Hematopoietic multipotent progenitor cell treated with erythropoietin and hydrocortisone succinate and interleukin-3 and kit ligand, for 4 days (in vitro differentiated cells): ENCODE data around the gene KRTAP6-3.

Experiments
- DNase-seq: peaks from one replicate; pipeline ENCODE4 v3.0.0-alpha.2; 2015

KRTAP6-3 gene, protein sequence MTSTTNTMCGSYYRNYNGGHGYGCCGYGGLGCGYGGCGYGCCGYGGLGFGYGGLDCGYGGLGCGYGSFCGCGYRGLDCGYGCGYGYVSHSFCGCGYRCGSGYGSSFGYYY

DNA sequence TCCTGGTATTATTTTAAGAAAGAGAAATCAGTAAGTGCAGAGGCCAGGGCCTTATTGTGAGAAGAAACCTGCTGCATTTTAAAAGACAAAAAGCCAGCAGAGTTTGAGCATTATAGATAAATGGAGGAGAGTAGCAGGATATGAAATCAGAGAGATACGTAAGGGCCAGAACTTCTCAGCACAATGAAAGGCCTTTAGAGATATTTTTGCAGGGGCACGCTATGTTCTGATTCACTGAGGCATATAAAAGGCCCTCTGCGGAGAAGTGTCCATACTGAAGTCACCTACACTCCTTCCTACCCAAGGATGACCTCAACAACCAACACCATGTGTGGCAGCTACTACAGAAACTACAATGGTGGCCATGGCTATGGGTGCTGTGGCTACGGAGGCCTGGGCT lies at the start of gene KRTAP6-3:
KRTAP6-3 (plus strand) TSS at position 301 of the 400 bp plus-strand sequence; CDS start at position 307, 6 bp downstream.
- no peak for DNase-seq

DNA sequence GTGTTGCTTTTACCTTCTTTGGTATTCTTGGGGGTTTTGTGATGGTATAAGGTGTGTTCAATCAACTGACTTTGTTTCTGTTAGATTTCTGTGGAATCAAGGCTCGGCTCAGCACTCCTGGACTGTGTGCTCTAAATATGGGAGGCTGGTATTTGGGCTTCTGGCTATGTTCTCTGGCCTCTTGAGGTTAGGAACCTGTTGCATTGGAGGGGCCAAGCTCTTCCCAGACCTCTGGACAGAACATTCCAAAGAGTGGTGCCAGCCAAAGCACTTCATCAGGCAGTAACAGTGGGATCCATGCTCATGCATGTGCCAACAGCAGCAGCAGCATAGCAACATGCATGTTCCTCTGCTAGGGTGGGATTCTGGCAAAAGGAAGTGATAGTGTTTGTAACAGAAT lies 39.5 kb upstream of the KRTAP6-3 start:
- no peak for DNase-seq

- no peak for DNase-seq
Observed at GRCh38 chr21:30555095-30555494, 37.1 kb upstream of the KRTAP6-3 start.

- DNase-seq, result no peak
Observed at GRCh38 chr21:30561264-30561895, 30.9 kb upstream of the KRTAP6-3 start, which contains the start of gene KRTAP19-7. Gene KRTAP19-7 (minus strand): TSS chr21:30561314. CDS start chr21:30561289, 25 bp downstream.

DNA sequence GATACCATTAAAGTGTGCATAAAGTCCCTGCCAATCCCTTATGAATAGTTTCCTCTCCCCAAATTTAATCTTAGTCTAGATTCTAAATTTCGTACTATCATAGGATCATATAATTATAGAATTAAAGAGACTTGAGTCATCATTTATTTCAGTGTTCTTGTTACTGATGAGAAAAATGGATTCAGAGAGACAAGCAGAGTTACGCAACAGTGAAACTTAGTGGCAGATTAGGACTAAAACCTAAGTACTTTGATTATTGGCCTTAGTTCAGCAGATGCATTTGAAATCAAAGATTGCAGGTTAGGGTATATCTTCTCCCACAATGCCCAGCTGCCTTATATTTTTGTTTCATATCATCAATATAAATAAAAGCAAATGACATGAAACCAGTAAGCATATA lies 30.3 kb upstream of the KRTAP6-3 start:
- DNase-seq, result no peak

GRCh38 chr21:30563072-30563471 lies 29.2 kb upstream of the KRTAP6-3 start:
- DNase-seq, result no peak

DNA sequence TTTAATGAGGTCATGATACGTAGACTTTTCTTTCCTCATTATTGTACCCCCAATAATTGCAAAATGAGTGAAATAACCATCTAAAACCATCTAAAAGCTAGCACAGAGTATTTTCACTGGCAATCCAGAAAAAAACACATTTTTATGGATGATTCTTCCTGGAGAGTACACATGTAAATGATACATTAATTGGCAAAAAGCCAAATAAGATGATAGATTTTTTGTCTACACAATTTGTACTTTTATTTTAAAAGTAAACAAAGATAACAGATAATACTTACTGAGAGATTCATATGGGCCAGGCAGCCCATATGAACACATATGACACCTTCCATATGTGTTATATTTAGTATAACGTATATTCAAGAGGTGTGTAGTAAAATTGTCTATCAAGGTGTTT lies 28.6 kb upstream of the KRTAP6-3 start:
- DNase-seq, result no peak

DNA sequence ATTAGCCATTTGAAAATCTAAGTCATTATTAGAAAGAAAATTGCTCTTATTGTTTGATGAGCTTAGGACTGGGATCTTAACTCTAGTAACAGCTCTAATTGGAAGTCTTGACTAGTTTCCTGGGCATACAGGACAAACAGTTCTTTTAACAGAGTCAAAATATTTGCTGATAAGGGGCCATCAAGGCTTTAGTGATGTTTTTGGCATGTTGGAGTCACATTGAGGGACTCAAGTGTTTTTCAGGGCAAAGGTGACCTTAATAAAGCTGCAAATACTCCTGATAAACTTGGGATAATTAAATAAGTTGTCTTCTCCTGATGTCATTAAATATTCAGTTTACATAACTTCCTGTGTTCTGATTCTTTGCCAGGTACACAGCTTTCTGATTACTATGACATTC lies 24.6 kb upstream of the KRTAP6-3 start:
- no peak for DNase-seq

DNA sequence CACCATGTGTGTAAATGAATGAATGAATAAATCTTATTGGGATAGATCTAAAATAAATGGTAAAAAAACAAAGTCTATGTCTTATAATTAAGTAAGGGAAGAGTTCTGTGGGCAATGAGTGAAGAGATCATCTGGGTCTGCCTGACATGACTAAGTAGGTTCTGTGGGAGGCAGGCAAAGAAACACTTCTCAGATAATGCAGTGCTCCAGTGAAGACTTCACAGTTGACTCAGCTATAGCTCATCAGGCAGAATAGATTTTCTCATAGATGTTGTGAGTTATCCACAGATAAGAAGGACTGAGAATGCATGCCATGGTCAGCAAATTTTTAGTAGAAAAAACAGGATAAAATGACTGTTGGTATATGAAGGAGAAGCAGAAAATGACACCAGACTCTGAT lies 14.5 kb upstream of the KRTAP6-3 start:
- DNase-seq, result no peak

DNA sequence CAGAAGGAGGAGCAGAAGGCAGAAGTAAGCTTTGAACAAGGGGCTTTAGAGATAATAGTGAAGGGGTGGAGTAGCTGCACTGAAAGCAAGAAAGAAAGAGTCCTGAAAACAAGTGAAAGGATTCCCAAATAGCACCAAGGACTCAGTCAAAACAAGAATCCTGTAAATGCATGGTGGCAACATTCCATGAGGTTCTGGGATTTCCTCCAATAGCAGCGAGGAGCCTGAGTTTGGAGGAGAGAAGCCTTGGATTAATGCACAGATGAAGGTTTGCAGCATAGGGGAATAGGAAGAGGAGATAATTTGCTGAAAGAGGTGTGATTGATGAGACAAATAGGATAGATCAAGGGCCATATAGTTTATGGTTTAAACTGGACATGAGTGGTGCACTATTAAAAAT lies 12.9 kb upstream of the KRTAP6-3 start:
- no peak for DNase-seq

- no peak for DNase-seq
Observed at GRCh38 chr21:30580132-30580531, 12.1 kb upstream of the KRTAP6-3 start.

- no peak for DNase-seq
Observed at GRCh38 chr21:30582870-30583269, 9.4 kb upstream of the KRTAP6-3 start.

DNA sequence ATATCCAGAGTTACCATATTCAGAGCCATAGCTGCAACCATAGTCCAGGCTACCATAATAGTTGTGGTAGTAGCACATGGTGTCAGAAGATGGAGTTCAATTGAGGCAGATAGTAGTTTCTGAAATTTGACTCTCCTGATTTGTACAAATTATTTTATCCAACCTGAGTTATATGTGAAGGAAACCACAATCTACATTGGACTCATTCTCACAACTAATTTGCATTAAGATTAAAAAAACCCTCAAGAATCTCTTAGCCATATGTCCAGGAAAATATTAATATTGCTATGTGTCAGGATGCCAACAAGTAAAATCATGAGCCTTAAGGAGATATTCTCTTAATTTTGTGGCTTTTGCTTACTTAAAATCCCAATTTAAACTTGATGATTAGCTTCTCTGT lies 1.9 kb upstream of the KRTAP6-3 start, which contains the start of gene KRTAP22-2:
KRTAP22-2 (minus strand) TSS at position 101 of the 400 bp plus-strand sequence.
- DNase-seq, result no peak

GRCh38 chr21:30598802-30599201 lies 6.6 kb downstream of the KRTAP6-3 start, which contains the start of gene KRTAP6-2:
Gene KRTAP6-2 (minus strand): TSS chr21:30598902. CDS start chr21:30598874, 28 bp downstream.
- DNase-seq, result no peak

- DNase-seq, result no peak
Observed at GRCh38 chr21:30600787-30601186, 8.5 kb downstream of the KRTAP6-3 start, which contains the start of gene KRTAP22-1. Gene KRTAP22-1 (plus strand): TSS chr21:30601087.

- no peak for DNase-seq
Observed at GRCh38 chr21:30605968-30606367, 13.7 kb downstream of the KRTAP6-3 start.

- DNase-seq, result no peak
Observed at GRCh38 chr21:30612132-30612531, 19.9 kb downstream of the KRTAP6-3 start.

DNA sequence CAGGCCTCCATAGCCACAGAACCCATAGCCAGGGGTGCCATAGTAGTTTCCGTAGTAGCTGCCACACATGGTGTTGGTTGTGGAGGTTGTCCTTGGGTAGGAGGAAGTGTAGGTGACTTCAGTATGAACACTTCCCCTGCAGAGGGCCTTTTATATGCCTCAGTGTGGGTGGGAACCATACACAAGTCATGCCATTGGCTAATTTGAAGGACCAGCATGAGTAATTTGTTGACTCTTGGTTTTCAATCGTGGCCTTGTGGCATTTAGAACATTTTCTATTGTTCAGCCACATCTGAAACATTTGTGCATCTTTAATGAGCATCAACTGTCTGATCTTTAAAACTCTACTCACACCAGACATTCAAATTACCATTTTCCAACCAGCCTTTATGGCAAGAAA lies 21.6 kb downstream of the KRTAP6-3 start, which contains the start of gene KRTAP6-1:
KRTAP6-1 (minus strand) TSS at position 95 of the 400 bp plus-strand sequence; CDS start at position 69, 26 bp downstream.
- DNase-seq, result no peak

DNA sequence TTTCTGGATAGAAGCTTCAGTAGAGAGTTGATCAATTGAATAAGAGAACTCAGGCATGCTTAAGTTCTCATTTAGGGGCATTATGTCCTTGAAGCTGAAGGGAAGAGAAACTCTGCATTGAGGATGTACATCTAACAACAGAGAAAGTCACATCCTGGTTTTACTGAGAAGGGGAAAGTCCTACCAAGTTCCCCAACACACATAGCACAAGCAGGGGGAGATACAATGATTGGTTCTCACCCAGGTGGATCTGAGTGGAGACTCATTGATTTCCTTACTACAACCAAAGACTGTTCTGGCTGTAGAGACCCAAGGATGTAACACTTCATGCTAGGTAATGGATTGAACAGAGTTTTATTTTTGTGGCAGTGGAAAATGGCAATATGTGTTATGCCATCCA lies 23.0 kb downstream of the KRTAP6-3 start:
- no peak for DNase-seq

- DNase-seq, result no peak
Observed at GRCh38 chr21:30616125-30616524, 23.9 kb downstream of the KRTAP6-3 start, which contains the start of gene KRTAP20-1. Gene KRTAP20-1 (plus strand): TSS chr21:30616425. CDS start chr21:30616455, 30 bp downstream.

DNA sequence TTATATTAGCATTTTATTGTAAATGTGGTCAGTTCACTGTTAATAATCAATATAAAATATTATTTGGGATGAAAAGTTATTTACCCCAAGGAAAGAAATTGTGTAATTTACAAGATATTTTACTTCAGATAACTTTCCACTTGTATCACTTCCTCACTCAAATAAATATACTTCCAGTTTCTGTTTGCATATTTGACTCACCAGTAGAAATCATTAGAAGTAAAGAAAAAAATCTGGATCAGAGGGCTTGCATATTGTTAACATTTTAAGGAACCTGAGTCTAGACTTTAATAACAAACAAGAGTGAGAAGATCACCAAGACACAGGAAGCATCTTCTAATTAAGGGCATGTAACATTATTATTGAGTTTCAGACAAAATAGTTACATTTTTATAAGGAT lies 27.8 kb downstream of the KRTAP6-3 start:
- no peak for DNase-seq

- no peak for DNase-seq
Observed at GRCh38 chr21:30620522-30620921, 28.3 kb downstream of the KRTAP6-3 start, which contains the start of gene KRTAP20-4. Gene KRTAP20-4 (plus strand): TSS chr21:30620627.

DNA sequence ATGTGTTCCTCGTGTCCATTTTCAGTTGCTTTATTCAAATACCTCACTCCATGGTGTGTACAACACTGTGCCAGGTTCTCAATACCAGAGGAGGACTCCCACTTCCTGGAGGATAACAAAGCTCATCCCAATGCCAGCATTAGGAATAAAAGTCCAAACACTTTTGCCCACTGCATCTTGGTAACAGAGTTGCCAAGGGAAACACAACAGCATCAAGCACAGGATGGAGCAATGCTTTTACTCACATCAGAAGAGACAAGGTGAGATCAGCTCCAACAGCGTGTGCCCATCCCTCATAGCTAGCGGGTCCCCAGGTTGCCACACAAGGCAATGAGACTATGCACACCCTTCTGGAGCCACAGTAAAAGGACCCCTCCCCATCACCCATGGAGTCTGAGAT lies 31.1 kb downstream of the KRTAP6-3 start:
- DNase-seq, result no peak

GRCh38 chr21:30625449-30626165 lies 33.4 kb downstream of the KRTAP6-3 start:
- DNase-seq, result no peak
